GM10266 (cell line): Measurements from ENCODE around the gene DBP.
A peak's percentile ranks its signal among the peaks of the same experiment; 100 is the strongest.

Experiments
- DNase-seq: peaks from one replicate; pipeline ENCODE4 v3.0.0; 2012; ENCODE audit errors: extremely low spot score
- TF ChIP-seq, protein P1 (sequence below): IDR thresholded peaks from 2 replicates; pipeline ENCODE4 v1.5.1; 2012; ENCODE audit warnings: mild to moderate bottlenecking, low read depth; ENCODE audit not compliant: control insufficient read depth, insufficient read depth; ENCODE audit errors: missing control alignments

The DBP gene

GRCh38 chr19:48595171-48595570 lies 42.0 kb downstream of the DBP start:
- TF ChIP-seq, protein P1, sequence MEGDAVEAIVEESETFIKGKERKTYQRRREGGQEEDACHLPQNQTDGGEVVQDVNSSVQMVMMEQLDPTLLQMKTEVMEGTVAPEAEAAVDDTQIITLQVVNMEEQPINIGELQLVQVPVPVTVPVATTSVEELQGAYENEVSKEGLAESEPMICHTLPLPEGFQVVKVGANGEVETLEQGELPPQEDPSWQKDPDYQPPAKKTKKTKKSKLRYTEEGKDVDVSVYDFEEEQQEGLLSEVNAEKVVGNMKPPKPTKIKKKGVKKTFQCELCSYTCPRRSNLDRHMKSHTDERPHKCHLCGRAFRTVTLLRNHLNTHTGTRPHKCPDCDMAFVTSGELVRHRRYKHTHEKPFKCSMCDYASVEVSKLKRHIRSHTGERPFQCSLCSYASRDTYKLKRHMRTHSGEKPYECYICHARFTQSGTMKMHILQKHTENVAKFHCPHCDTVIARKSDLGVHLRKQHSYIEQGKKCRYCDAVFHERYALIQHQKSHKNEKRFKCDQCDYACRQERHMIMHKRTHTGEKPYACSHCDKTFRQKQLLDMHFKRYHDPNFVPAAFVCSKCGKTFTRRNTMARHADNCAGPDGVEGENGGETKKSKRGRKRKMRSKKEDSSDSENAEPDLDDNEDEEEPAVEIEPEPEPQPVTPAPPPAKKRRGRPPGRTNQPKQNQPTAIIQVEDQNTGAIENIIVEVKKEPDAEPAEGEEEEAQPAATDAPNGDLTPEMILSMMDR, result no peak
- DNase-seq, result no peak

DNA sequence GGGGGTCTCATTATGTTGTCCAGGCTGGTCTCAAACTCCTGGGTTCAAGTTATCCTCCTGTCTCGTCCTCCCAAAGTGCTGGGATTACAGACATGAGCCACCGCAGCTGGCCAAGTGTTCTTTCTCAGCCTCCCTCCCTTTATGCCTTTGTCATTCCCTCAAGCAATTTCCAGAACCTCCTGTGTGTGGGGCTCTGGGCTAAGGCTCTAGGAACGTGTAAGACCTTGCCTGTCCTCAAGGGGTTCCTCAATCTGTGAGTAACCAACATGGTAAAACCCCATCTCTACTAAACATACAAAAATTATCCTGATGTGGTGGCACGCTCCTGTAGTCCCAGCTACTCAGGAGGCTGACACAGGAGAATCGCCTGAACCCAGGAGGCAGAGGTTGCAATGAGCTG lies 46.2 kb downstream of the DBP start:
- TF ChIP-seq, protein P1, result no peak
- DNase-seq, result no peak

DNA sequence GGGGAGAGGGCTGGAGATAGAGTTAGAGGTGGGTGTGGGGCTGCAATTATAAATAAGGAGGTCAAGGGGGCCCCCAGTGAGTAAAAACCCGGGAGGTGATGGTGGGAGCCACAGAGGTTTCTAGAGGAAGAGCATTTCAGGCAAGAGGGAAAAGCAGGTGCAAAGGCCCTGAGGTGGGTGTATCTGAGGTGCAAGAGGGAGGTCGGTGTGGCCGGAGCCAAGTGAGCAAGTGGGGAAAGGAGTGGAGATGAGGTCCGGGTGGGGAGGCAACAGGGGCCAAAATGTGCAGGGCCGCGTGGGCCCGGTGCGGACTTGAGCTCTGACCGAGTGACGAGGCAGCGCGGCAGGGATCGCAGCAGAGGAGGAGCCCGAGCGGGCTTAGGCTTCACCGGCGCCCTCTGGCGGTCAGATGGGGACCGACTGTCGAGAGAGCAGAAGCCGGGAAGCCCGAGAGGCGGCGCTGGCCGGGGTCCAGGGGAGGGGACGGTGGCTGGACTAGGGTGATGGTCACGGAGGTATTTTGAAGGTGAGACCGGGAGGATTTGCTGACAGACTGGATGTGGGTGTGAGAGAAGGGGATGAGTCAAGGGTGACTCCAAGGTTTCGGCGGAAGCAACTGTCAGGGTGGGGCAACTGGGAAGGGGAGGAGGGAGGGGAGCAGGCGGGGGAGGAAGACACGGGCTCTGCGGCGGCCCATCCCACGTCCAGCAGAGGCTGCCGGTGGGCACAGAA lies 48.3 kb downstream of the DBP start:
- TF ChIP-seq, protein P1, result peak; percentile 96
- DNase-seq, result peak; percentile 86

DNA sequence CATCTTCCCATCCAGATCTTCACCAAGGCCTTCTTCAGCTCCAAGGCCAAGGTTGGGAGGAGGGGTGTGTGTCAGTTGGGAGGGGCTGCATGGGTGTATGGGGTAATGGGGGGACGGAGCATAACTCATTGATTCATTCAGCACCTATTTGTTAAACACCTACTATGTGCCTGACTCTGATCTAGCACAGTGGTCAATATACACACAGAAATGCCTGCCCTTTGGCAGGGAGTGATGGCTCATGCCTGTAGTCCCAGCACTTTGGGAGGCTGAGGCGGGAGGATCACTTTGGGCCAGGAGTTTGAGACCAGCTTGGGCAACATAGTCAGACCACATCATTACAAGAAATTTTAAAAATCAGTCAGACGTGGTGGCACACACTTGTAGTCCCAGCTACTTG lies 49.8 kb downstream of the DBP start:
- TF ChIP-seq, protein P1, result no peak
- no peak for DNase-seq

DNA sequence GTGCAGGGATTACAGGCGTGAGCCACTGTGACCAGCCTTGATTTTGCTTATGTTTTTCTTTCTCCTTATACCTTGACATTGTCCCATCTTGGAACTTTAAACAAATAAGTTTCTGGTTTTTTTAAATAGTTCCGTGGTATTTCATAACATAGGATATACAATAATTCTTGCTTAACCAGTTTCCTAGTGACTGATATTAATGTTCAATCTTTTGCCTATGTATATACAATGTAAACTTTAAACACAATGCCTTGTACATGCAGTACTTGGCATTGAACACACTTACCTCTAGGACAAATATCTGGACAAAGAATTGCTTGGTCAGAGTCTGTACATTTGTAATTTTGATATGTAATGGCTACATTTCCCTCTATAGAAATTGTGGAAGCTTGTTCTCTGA lies 55.0 kb downstream of the DBP start:
- no peak for DNase-seq
- TF ChIP-seq, protein P1, result no peak
